Measurements from ENCODE around the gene SLC18B1. TPM values are rescaled to one million over a fixed set of nuclear protein-coding genes. Genes with fewer than 3 reads are reported as not detected.

Gene SLC18B1
- total and polyA plus RNA-seq, 4 donors, result 3.5 to 6.7 (median 5.2) TPM

DNA sequence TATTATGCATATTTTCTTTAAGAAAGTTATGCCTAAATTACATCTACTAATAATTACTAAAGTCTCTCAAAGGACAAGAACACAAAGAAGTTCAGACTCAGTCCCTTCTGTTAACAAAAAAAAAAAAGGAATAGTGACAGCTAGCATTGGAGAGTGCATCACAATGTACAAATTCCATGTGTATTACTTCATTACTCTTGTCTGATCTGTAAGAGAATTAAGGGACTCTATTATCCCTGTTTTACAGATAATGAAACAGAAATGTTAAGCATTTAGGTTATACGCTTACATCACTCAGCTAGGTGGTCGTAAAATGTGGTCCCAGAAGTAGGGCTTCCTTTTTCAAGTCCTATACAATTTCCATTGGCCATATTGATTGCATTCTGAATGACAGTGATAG, 67.4 kb downstream of the SLC18B1 start (continued):
- TF ChIP-seq REST (IDR thresholded peaks at IDR 0.05) (no peak), FOXA1 (IDR thresholded peaks at IDR 0.05) (no peak), HNF4A (conservative IDR thresholded peaks at IDR 0.05) (no peak)

- 22% methylated on average over 3 of the region's 3 CpGs for WGBS
- Histone ChIP-seq H3K4me1 (ENCODE audit: control insufficient read depth in 4 of 4, insufficient read depth in 4 of 4, low read length in 3 of 4) (peaks cover 3 to 23% (median 10%) of the 10 kb centered on the region in 4 donors), H3K9ac (ENCODE audit: low read depth in 1 of 2, low read length in 2 of 2) (peak overlapping the region in 1 of 2 donors; percentile 56), H3K27ac (ENCODE audit: low read depth in 1 of 2, low read length in 2 of 2) (peak overlapping the region; percentile 82 to 99), H3K36me3 (ENCODE audit: control insufficient read depth in 4 of 4, insufficient read depth in 3 of 4, low read depth in 1 of 4, low read length in 3 of 4) (peaks cover 0 to 11% (median 7%) of the 10 kb centered on the region in 4 donors), H3K4me3 (ENCODE audit: low read depth in 1 of 3, low read length in 3 of 3) (no peak overlapping the region), H3K9me3 (ENCODE audit: control insufficient read depth in 4 of 4, low read length in 3 of 4) (no peaks in the 10 kb centered on the region), H3K27me3 (ENCODE audit: control insufficient read depth in 4 of 4, insufficient read depth in 4 of 4, low read length in 3 of 4) (no peaks in the 10 kb centered on the region)
- TF ChIP-seq SP1 (IDR thresholded peaks at IDR 0.05) (peak; percentile 75), RAD21 (IDR thresholded peaks at IDR 0.05) (peak; percentile 34 to 42), GABPA (IDR thresholded peaks at IDR 0.05 in 1 of 2, conservative IDR thresholded peaks at IDR 0.05 in 1 of 2) (peak in 1 of 2 donors; percentile 57), HNF4A (conservative IDR thresholded peaks at IDR 0.05) (peak; percentile 64 to 74), ATF3 (IDR thresholded peaks at IDR 0.05) (peak; percentile 82), JUND (IDR thresholded peaks at IDR 0.05) (peak; percentile 59 to 71), RXRA (IDR thresholded peaks at IDR 0.05) (peak; percentile 62 to 74), REST (IDR thresholded peaks at IDR 0.05) (peak; percentile 81), CTCF (IDR thresholded peaks at IDR 0.05; ENCODE audit: low read depth, low read length, missing input control) (no peak), FOXA2 (IDR thresholded peaks at IDR 0.05) (peak; percentile 93), EGR1 (IDR thresholded peaks at IDR 0.05; ENCODE audit: low read depth in 2 of 2) (peak in 1 of 2 donors; percentile 79), NR2F2 (IDR thresholded peaks at IDR 0.05) (no peak), FOXA1 (IDR thresholded peaks at IDR 0.05) (peak; percentile 96), YY1 (IDR thresholded peaks at IDR 0.05) (peak; percentile 88), TAF1 (conservative IDR thresholded peaks at IDR 0.05) (peak; percentile 81), HNF4G (IDR thresholded peaks at IDR 0.05) (no peak)
- TF ChIP-seq, protein P1, sequence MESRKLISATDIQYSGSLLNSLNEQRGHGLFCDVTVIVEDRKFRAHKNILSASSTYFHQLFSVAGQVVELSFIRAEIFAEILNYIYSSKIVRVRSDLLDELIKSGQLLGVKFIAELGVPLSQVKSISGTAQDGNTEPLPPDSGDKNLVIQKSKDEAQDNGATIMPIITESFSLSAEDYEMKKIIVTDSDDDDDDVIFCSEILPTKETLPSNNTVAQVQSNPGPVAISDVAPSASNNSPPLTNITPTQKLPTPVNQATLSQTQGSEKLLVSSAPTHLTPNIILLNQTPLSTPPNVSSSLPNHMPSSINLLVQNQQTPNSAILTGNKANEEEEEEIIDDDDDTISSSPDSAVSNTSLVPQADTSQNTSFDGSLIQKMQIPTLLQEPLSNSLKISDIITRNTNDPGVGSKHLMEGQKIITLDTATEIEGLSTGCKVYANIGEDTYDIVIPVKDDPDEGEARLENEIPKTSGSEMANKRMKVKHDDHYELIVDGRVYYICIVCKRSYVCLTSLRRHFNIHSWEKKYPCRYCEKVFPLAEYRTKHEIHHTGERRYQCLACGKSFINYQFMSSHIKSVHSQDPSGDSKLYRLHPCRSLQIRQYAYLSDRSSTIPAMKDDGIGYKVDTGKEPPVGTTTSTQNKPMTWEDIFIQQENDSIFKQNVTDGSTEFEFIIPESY (IDR thresholded peaks at IDR 0.05), result peak; percentile 57
- TF ChIP-seq, protein P2, sequence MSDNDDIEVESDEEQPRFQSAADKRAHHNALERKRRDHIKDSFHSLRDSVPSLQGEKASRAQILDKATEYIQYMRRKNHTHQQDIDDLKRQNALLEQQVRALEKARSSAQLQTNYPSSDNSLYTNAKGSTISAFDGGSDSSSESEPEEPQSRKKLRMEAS (IDR thresholded peaks at IDR 0.05), result peak; percentile 61
- DNase-seq (ENCODE audit: low spot score), result no peak
Measured at GRCh38 chr6:132730560-132730959, 67.9 kb downstream of the SLC18B1 start.

All from liver (tissue), 9 donors.